Adrenal gland (tissue), 12 donors: ENCODE results near the gene GID4. TPM values are rescaled to one million over a fixed set of nuclear protein-coding genes. Genes with fewer than 3 reads are reported as not detected.

ENCODE experiments used
- DNase-seq, 7 donors: peaks; one replicate each; pipeline ENCODE4 v3.0.0-alpha.2; 2019 to 2020
- H3K27ac ChIP-seq, 5 donors: fragments of 200-600 bp; sonication (generic) in 4 of 5; 1 replicate in 3 of 5; 2 replicates in 2 of 5; pipeline versions ENCODE4 v1.5.1 to v1.8.0; 2016 to 2020; ENCODE audit warnings: mild to moderate bottlenecking in 1 of 5
- H3K27me3 ChIP-seq: fragments of 200-600 bp; 2 replicates; pipeline ENCODE4 v1.8.0; 2021
- H3K36me3 ChIP-seq, 2 donors: fragments of 200-600 bp; replicated peaks in 1 of 2; 1 replicate in 1 of 2; 2 replicates in 1 of 2; pipeline versions ENCODE4 v1.5.1 to v1.8.0; 2018 to 2022
- H3K4me1 ChIP-seq, 2 donors: fragments of 200-600 bp; replicated peaks in 1 of 2; 1 replicate in 1 of 2; 2 replicates in 1 of 2; pipeline versions ENCODE4 v1.5.1 to v1.8.0; 2018 to 2021
- H3K4me3 ChIP-seq, 4 donors: fragments of 200-600 bp; sonication (generic) in 3 of 4; one replicate each; pipeline ENCODE4 v1.5.1; 2016 to 2018
- H3K9me3 ChIP-seq, 3 donors: fragments of 200-600 bp; sonication (generic) in 1 of 3; replicated peaks in 1 of 3; 1 replicate in 2 of 3; 2 replicates in 1 of 3; pipeline versions ENCODE4 v1.5.1 to v1.8.0; 2016 to 2021
- POLR2A ChIP-seq, 2 donors: fragments of 450-650 bp; IDR thresholded peaks; one replicate each; pipeline ENCODE4 v1.6.1; 2017; ENCODE audit warnings: antibody characterized with exemption in 2 of 2, mild to moderate bottlenecking in 2 of 2, moderate library complexity in 1 of 2
- WGBS, 4 donors: extraction: QIAGEN DNeasy Blood & Tissue Kit in 2 of 4; methylation state at CpG; one replicate each; pipeline versions ENCODE4 v1.1.5 to v1.1.7; 2013 to 2017; 5-methylcytosine and 5-hydroxymethylcytosine counted together
- intact Hi-C, 2 donors: fragments of 100-400 bp; cut with DNase I; formaldehyde crosslinking; loops; one replicate each; pipeline versions ENCODE4 v1.14.1 to v1.15.0; 2022 to 2023
- polyA plus RNA-seq, 3 donors: library from polyadenylated mRNA; stranded (reverse); fragments of 200-250 nt in 2 of 3; fragments of 350-450 nt in 1 of 3; fragmentation: Illumina TruSeq in 1 of 3; extraction: RNeasy Lipid Tissue Mini Kit (QIAGEN cat#74804) in 1 of 3; gene quantifications; one replicate each; pipeline ENCODE4 v1.2.3, GENCODE V29; 2013 to 2014
- total RNA-seq, 9 donors: library from RNA; depleted of rRNA in 4 of 9; stranded (reverse); fragments of >200 nt in 4 of 9; fragments of 120-200 nt in 1 of 9; fragmentation: NEBNext Ultra II Directional in 1 of 9; extraction: Animal tissue kit (Norgen Biotek cat#: 25700) in 1 of 9; gene quantifications; one replicate each; pipeline versions ENCODE4 v1.1.0 to v1.2.4, GENCODE V29; 2013 to 2023
- TF ChIP-seq, protein P1 (sequence below), 6 experiments: fragments of 450-650 bp in 4 of 6; fragments of 200-600 bp in 2 of 6; sonication (generic) in 1 of 6; IDR thresholded peaks; 1 replicate in 5 of 6; 2 replicates in 1 of 6; pipeline versions ENCODE4 v1.5.1 to v1.8.0; 2016 to 2021; ENCODE audit warnings: antibody characterized with exemption in 6 of 6, mild to moderate bottlenecking in 2 of 6, moderate library complexity in 1 of 6
- donor health status: healthy with polysubstance abuse.
- donor health status: Bipolar disorder and iron deficiency.
- donor health status: DM: yes; HTN: yes; CAD: no.
- donor health status: DM: no; HTN: no; CAD: no.
- donor health status: DM: no; HTN: no; CAD: no.
- donor health status: DM: yes; HTN: yes; CAD: no.

GID4 gene
- total and polyA plus RNA-seq, 12 donors: 4.2 to 16.7 (median 9.7) TPM

DNA sequence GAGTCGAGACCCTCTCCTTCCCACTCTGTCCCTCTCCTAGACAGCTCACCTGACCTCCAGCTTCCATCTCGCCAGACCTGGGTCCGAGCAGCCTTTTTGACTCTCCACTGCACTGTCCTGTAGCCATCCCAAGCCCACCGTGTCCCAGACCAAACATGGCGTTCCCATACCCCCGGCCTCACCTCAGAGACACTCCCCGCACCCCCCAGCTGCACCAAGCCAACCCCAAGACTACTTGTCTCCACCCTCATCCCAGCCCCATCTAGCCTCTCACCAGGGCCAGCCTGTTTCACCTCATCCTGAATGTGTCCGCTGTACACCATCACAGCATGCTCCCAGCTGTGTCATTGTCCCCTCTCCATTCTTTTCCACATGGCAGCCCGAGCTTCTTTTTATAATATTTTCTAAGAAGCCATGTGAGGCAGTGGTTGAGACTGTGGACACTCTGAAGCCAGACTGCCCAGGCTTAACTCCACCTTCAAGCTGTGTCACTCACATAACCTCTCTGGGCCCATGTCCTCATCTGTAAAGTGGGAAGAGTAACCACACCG lies 70.8 kb downstream of the GID4 start:
- TF ChIP-seq, protein P1, sequence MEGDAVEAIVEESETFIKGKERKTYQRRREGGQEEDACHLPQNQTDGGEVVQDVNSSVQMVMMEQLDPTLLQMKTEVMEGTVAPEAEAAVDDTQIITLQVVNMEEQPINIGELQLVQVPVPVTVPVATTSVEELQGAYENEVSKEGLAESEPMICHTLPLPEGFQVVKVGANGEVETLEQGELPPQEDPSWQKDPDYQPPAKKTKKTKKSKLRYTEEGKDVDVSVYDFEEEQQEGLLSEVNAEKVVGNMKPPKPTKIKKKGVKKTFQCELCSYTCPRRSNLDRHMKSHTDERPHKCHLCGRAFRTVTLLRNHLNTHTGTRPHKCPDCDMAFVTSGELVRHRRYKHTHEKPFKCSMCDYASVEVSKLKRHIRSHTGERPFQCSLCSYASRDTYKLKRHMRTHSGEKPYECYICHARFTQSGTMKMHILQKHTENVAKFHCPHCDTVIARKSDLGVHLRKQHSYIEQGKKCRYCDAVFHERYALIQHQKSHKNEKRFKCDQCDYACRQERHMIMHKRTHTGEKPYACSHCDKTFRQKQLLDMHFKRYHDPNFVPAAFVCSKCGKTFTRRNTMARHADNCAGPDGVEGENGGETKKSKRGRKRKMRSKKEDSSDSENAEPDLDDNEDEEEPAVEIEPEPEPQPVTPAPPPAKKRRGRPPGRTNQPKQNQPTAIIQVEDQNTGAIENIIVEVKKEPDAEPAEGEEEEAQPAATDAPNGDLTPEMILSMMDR (IDR thresholded peaks at IDR 0.05): no peak
- no peak for TF ChIP-seq POLR2A (IDR thresholded peaks at IDR 0.05)
- peaks cover 0 to 5% of the 10 kb centered on the region in 2 donors for H3K36me3 ChIP-seq
- no peak overlapping the region for H3K27ac ChIP-seq
- H3K27me3 ChIP-seq: no peaks in the 10 kb centered on the region
- 68 to 81% (median 75%) methylated on average over 10 of the region's 10 CpGs for WGBS, 4 donors
- H3K4me1 ChIP-seq: no peaks in the 10 kb centered on the region
- DNase-seq: no peak
- no peak overlapping the region for H3K4me3 ChIP-seq
- no peaks in the 10 kb centered on the region for H3K9me3 ChIP-seq
- intact Hi-C loops: no loop called here

DNA sequence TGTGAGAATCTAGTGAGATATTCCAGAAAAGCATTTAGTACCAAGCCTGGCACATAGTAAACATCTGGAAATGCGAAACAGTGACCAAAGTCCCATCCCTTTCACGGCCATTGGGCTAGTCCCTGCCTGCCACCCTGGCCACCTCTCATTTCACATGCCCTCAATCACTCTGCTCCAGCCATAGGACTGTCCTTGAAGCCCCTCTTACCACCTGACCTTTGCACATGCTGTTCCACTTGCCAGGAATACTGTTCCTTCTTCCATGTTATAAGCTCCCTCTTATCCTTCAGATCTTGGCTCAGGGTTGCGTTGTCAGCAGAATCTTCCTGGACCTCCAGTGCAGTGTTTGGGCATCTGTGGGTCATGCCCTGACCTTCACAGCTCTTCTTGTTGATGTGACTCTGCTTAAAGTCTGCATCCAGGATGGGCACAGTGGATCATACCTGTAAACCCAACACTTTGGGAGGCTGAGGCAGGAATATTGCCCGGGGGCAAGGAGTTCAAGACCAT lies 71.5 kb downstream of the GID4 start:
- Histone ChIP-seq H3K4me1 (no peaks in the 10 kb centered on the region), H3K9me3 (no peaks in the 10 kb centered on the region), H3K36me3 (peaks cover 0 to 5% of the 10 kb centered on the region in 2 donors), H3K27ac (no peak overlapping the region), H3K4me3 (no peak overlapping the region), H3K27me3 (no peaks in the 10 kb centered on the region)
- DNase-seq: no peak
- no peak for TF ChIP-seq POLR2A (IDR thresholded peaks at IDR 0.05)
- TF ChIP-seq, protein P1 (IDR thresholded peaks at IDR 0.05): no peak
- intact Hi-C loops: no loop called here
- WGBS, 4 donors: 59 to 90% (median 69%) methylated on average over 2 to 4 of the region's 4 CpGs

DNA sequence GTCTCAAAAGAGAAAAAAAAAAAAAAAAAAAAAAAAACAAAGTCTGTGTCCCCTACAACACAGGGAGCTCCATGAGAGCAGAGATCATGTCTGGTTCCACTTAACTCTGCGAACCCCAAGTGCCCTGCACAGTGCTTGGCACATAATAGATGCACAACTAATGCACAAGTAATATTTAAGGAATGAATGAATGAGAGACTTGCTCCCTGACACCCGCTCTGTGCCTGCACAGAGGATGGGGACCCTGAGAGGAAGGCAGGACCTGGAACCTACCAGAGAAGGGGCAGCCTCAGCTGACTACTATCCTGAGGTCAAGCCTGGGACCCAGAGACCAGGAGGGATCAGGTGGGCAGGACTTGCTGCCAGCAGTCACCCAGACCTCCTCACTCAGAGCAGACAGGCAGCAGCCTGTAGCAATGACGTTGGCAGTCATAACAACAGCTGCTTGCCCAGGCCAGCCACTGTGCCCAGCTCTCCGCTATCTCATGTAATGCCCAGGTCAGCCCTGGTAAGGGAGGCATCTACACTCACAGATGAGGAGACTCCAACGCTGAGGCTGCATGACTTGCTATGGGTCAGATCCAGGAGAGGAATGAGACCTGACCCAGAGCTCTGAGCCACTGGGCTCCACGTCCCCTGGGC lies 72.2 kb downstream of the GID4 start:
- TF ChIP-seq POLR2A (IDR thresholded peaks at IDR 0.05): no peak
- TF ChIP-seq, protein P1 (IDR thresholded peaks at IDR 0.05): no peak
- Histone ChIP-seq H3K4me3 (no peak overlapping the region), H3K36me3 (peaks cover 0 to 5% of the 10 kb centered on the region in 2 donors), H3K27ac (no peak overlapping the region), H3K9me3 (no peaks in the 10 kb centered on the region), H3K27me3 (no peaks in the 10 kb centered on the region), H3K4me1 (no peaks in the 10 kb centered on the region)
- 73 to 84% (median 78%) methylated on average over 3 to 6 of the region's 6 CpGs for WGBS, 4 donors
- no peak for DNase-seq
- intact Hi-C loops: no loop called here

DNA sequence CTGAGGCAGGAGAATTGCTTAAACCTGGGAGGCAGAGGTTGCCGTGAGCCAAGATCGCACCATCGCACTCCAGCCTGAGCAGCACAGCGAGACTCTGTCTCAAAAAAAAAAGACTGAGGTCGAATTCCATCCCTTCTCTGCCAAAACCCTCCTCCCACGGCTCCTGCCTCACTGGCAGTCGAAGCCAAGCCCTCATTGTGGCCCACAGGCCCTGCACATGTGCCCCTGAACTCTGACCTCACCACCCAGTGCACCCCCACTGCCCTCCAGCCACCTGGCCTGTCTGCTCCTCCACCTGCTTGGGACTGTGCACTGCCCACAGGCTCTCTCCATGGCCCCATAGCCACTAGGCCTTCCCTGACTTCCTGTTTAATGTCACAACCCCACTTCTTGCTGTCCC lies 76.3 kb downstream of the GID4 start:
- Histone ChIP-seq H3K27ac (no peak overlapping the region), H3K36me3 (no peaks in the 10 kb centered on the region), H3K27me3 (no peaks in the 10 kb centered on the region), H3K4me3 (no peak overlapping the region), H3K9me3 (no peaks in the 10 kb centered on the region), H3K4me1 (no peaks in the 10 kb centered on the region)
- no peak for TF ChIP-seq POLR2A (IDR thresholded peaks at IDR 0.05)
- TF ChIP-seq, protein P1 (IDR thresholded peaks at IDR 0.05): no peak
- no peak for DNase-seq
- 74 to 83% (median 79%) methylated on average over 7 of the region's 7 CpGs for WGBS, 4 donors
- intact Hi-C loops: no loop called here
